GM19452 (cell line): ENCODE results near the gene TRAK1.

Experiments
- ATAC-seq: cut with Tn5 transposase; IDR thresholded peaks from one replicate; pipeline ENCODE4 v1.9.1; 2021; ENCODE audit not compliant: unreplicated experiment

The TRAK1 gene

DNA sequence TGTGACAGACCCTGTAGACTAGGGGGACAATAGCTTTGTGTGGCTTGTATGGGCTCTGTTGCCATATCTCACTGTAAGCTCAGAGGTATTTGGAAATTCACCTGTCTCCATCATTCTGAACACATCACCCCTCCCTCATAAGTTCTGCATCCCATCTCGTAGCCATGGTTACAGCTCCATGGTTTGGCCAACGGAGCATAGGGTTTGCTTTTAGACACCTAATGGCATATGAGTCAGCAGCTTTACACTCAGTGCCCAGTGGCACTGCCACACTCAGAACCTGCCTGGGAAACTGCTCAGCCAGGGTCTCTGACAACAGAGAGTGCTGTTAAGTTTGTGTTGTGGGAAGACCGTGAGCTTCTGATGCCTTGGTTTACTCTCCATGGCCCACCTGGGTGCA, 107.6 kb downstream of the TRAK1 start:
- ATAC-seq: no peak

DNA sequence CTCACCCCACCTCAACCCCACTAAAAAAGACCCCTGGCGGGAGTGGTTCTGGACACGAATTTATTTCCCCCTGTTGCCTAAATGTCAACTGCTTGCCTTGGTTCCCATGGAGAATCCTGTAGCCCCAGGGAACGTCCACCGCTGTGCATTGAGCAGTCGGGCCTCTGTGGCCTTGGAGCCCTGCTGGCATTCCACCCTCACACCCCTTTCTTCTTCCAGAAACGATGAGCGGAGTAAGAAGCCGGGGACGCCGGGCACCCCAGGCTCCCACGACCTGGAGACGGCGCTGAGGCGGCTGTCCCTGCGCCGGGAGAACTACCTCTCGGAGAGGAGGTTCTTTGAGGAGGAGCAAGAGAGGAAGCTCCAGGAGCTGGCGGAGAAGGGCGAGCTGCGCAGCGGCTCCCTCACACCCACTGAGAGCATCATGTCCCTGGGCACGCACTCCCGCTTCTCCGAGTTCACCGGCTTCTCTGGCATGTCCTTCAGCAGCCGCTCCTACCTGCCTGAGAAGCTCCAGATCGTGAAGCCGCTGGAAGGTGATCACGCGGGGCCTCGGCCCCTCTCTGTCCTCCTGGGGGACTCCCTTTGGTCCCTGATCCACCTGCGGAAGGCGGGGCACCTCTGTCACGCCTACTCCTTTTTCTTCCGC, 111.2 kb downstream of the TRAK1 start:
- no peak for ATAC-seq

DNA sequence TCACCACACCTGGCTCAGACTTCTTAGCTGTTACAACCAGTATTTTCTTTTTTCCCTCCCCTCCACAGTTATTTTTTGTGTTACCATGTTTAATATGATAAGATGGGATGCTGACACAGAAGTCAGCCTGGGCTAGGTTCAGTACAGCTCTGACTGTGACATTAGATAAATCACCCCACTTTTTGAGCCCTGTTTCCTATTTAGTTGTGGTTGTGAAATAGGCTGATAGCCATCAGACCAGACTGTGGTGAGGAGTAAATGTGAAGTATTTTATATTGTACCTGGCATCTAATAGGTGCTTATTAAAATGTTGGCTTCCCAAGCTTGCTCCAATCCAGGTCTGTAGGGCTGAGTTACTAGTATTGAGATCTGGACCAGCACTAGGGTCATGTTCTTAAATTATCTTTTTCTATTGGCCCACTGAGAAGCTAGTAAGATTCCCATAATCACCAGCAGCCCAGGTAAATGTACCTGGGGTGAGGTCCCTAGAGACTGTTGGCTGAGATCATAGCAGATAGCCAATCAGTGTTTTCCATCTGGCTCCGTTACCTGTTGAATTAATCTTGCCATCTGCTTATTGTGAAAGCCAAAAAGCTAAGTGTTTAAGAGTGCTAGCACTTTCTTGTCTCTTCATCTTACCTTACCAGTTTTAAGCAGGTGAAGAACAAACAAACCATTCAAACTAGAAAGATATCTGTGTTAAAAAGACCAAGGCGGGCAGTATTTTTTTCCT, 113.9 kb downstream of the TRAK1 start:
- no peak for ATAC-seq

DNA sequence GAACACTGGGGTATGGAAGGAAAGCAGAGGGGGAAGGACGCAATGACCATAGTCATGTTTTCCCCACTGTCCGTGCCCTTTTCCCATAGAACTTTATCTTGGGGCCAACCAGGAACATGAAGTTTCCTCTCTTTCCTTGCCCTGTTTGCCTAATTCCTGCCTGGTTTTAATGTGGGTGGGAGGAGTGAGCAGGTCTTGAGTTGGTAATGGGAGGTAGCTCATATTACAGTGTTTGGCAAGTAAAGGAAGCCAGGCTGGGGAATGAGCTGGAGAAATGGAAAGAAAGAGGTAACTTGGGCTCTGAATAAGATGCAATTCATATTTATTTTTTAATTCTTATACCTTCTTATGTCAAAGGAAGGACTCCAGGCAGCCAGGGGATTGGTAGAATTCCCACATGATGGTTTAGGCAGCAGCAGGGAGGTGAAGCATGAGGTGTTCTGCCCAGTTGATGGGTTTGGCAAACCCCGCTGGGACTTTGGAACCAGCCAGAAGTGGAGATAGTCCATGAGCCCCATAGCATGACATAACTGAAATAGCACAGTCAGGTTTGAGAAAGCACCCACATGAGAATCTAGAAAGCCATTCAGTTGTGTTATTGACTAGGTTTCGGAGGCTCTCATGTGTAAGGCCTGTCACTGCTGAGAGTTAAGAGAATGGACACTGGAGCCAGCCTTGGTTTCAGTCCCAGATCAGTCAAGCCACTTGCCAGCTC, 114.8 kb downstream of the TRAK1 start:
- peak; percentile 89 for ATAC-seq

DNA sequence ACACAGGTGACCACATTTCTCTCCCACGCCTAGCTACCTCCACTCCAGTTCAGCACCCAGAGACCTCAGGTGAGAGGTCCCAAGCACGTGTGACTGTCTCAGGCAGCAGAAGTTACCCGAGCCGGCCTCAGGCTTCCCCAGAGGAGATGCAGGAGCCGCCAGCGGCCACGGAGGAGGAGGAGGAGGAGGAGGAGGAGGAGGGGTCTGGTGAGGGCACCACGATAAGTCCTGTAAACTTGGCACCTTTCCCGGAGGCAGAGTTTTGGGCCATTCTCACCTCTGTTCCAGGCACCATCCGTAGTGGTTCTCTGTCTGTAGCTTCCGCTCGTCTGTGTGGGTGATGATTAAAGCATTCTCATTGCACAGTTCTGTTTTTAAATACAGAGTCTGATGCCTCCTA, 118.8 kb downstream of the TRAK1 start:
- no peak for ATAC-seq

DNA sequence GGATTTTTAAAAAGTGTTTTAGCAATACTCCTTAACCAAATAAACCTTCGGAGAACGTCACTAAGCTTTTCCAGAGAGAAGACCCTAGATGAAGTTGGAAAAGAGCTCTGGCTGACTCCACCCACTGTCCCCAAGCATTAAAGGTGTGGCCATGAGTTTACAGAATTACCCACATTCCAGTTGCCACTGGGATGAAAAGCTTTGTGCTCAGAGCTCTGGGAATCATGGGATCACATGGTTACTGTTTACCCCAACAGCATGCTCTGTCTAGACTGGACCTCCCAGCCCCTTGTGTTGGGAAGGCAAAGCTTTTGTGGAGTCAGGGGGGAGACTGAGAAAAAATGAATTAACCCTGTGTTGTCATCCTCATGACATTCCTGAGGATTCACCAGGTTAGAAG, 119.6 kb downstream of the TRAK1 start:
- no peak for ATAC-seq

DNA sequence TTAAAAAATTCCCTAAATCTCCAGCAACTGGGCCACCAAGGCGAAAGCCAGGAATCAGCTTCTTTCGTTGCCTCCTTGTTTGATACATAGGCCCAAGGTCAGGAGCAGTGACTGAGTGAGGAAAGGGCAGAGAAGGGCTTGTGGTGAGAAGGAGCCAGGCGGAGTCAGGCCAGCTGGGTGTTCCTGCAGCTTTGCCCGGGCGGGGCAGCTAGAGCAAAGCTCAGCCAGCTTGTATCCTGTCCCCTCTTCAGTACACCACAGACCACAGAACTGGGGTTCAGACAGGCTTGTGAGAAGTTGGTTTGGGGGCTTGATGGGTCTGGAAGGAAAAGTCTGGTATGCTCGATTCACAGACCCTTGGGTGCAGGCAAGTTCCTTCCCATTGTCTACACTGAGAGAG, 122.3 kb downstream of the TRAK1 start:
- ATAC-seq: peak; percentile 38

DNA sequence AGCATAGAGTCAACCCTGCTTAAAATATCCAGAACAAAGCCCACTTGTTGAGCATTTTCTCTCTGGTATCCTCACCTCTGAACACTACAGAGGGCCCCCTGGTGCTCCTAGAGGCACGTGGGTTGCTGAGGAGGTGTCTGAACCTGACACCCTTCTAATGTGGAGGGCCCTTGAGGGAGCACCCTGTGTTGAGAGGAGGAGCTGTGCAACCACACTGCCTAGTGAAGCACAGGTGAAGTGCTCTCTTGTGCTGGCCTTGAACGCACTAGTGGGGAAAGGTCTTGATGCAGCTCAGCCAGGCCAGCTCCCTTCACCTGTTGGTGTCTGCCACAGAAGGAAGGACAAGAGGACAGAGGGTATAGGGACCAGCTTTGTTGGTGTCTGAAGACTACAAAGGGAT, 122.9 kb downstream of the TRAK1 start:
- ATAC-seq: peak; percentile 29

DNA sequence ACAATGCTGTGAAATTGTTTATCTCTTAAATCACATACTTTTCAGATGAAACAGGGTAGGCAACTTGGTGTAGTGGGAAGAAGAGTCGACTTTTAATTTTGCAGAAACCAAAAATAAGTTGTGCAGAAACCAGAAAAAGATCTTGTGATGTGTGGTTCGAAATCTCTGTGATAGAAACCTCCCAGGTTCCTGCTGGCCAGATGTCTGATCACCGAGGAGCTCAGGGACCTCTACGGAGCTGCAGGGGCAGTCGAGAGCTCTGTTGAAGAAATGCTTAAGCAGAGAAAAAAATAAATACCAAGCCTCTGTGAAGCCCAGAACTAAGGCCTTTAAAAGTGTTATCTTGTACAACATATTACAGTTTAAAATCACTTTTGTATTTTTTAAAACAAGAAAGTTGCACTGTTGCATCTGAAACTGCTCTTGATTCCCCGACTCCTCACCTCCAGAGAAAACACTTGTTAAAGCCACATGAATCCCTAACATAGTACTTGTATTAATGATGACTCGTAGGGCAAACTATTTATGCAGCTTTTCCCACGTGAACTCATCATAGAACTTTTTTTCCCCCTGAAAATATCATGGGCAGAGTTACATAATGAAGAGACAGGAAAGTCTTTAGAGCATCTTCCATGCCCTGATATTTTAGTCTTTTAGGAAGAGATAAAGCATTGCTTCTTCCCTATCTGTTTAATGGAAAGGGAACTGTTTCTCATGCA, 123.6 kb downstream of the TRAK1 start:
- ATAC-seq: peak; percentile 52

DNA sequence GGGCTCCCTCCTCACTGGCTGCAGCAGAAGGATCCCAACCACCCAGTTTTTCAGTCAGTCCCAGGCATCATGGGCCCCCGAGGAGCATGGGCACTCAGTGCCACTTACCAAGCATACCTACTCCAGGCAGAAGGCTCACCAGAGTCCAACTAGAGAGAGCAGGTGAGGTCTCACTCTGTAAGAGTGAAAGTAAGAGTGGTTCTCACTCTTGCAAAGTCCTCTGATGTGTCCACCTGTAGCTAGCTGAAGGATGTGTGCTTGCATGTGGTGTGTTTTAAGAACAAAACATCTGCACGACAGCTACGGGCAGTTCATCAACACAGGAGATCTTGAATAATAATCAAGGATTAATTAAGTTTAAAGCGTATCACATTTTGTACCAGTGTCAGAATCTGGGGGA, 125.1 kb downstream of the TRAK1 start:
- ATAC-seq: peak; percentile 47

DNA sequence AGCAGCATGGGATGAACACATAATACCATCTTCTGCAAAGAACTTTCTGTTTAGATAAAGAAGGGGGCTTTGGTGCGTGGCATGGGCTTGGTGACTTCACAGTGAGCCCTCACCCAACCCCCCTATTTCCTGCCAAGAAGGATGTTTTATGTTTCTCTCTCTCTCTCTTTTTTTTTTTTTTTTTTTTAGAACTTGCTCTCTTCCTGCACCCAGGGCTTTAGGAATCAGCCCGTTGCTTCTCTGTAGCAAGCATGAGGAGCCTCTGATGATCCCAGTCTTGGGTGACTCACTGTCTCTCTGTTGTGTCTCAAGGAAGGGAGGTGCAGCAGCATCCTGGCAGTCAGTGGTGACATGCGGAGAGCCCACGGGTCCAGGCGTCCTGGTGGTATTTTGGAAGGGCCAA, 125.8 kb downstream of the TRAK1 start:
- no peak for ATAC-seq

DNA sequence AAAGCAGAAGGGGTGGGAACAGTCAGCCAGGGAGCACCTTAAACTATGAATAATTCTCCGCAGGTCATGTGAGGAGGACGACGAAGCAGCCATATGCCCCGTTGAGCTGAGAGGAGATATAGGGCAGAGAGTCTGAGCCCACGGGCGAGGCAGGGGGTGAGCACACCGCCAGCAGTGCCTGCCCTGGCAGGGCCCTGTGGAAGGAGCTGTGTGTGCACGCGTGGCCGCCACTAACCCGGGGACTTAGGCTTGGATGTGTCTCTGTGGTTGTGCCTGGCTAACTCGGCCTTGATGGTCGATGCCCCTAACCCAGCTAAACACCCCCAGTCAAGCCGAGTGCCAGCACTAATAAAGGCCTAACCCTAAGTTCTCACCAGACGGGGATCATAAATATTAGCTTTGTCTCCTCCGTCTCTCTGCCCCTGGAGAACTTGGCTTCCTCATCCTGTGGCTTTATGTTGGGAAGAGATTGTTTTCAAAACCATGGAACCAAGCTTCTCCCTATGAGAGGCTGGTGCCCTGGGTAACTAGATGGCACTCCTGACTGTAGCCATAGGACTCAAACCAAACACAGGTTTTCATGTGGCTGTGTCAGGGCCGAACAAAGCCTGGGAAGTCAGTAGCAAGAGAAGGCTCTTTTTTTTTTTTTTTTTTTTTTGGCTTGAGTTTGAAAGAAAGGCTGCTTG, 129.4 kb downstream of the TRAK1 start:
- ATAC-seq: no peak

DNA sequence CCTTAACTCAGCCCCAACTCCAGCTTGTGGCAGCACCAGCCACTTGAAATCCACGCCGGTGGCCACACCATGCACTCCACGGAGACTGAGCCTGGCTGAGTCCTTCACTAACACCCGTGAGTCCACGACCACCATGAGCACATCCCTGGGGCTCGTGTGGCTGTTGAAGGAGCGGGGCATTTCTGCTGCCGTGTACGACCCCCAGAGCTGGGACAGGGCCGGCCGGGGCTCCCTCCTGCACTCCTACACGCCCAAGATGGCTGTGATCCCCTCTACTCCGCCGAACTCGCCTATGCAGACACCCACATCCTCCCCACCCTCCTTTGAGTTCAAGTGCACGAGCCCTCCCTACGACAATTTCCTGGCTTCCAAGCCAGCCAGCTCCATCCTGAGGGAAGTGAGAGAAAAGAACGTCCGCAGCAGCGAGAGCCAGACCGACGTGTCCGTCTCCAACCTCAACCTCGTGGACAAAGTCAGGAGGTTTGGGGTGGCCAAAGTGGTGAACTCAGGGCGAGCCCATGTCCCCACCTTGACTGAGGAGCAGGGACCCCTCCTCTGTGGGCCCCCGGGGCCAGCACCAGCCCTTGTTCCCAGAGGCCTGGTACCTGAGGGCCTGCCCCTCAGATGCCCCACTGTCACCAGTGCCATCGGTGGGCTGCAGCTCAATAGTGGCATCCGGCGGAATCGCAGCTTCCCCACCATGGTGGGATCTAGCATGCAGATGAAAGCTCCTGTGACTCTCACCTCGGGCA, 132.0 kb downstream of the TRAK1 start:
- no peak for ATAC-seq

DNA sequence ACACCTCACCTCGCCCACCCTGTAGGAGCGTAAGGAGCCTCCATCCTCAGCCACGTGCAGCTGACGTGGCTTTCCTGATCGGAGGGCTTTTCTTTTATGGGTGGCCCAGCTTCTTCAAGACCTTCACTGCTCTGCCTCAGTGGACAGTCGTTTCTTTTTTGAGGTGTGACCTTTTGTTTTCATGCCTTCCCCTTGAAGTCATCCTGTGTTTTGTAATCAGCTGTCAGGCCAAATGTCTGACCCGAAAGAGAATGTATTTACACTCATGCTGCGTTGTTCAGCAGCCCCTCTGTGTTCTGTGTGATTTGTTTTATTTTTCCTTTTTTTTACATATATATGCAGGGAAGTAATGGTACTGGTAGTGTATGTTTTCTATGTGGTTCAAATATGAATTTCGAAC, 133.0 kb downstream of the TRAK1 start:
- no peak for ATAC-seq

DNA sequence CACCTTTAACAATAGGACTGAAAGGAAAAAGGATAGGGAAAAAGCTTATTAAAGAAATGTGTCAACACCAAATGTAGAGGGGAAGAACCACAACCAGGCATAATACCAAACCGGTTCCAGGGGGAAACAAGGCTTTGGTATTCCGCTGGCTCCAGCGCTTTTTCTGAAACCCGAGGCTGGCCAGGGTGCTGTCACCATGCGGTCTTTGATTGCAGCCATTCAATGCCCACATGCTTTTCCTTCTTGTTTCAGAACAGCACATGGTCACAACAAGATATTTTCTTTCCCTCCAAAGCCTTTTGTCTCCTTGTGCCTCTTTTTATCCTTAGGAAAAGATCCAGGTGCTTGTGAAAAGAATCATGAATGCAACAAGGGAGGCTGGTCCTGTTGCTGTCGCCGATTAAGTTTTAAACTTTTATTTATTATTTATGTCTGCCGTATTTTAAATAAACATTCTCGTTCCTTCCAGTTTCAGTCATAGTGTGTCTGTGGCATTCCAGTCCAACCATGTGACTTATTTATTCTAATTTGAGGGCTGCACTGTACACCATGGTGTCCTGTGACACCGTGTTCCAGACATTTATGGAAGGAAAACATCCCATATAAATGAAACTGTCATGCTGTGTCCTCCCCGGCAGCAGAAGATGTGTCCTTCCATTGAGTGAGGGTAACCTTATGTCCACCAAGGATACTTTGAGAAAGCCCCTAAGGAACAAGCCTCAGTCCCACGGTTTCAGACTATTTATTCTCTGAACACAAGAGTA, 133.7 kb downstream of the TRAK1 start:
- ATAC-seq: no peak

DNA sequence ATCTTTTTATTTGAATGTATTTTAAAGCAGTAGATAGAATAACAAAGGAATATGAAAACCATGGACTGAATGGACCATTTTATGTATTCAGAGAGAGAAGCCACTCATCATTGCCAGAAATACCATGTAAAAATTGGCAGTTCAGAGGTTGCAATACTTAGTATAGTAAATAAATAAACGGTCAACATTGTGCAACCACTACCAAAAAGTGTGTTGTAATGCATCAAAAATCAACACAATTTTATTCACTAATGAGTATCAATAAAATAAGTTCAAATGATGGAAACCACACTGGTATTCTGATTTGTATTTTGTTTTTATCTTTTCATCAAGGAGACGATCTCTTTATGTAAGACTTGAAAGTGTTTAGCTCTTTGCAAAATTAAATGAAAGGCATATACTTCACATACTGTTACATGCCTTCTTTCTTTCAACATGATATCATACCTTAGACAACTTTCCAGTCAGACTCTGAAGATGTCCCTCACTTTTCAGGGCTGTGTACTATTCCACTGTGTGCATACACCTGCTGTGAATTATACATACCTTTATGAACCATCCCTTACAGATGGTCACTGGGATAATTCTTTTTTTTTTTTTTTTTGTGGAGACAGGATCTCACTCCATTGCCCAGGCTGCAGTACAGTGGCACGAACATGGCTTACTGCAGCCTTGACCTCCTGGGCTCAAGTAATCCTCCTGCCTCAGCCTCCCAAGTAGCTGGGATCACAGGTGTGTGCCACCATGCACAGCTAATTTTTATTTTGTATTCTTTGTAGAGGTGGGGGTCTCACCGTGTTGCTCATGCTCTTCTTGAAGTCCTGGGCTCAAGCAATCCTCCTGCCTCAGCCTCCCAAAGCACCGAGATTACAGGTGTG, 134.6 kb downstream of the TRAK1 start:
- ATAC-seq: no peak

DNA sequence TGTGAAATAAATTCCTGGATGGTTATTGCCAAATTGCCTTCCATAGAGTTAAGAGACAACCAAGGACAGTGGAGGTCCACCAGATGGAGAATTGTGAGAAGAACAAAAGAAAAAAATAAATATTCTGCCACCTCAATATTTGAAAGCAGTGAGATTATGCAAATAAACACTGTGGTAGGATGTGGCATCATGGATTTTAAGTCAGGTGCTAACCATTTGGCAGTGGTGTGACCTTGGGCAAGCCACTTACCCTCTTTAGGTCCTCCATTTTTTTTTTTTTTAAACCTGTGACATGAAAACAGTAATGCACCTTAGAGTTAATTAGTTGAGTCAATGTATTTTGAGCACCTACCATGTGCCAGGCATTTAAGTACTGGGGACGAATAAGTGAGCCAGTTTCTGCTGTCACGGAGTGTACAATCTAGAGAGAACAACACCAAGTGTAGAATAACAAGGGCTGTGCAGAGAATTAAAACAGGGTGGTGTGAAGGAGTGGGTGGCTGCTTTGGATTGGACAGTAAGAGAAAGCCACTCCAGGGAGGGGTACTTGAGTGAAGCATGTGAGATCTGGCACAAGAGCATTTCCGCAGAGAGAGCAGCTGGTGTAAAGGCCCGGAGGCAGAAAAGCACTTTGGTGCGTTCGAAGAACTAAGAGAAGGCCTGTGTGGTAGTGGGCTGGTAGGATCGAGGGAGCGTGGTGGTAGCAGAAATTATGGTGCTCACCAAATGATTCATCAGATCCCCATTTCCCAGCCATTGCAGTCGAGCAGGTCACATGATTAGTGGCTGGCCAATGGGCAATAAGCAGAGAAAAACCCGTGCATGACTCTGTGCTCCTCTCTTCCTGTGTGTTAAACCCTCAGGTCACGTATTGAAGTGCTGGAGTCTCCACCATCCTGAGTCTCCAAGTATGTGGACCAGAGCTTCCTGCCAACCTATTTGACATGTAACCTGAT, 135.6 kb downstream of the TRAK1 start:
- no peak for ATAC-seq
